ENCODE results near the gene PIP4P1. TPM values are rescaled to one million over a fixed set of nuclear protein-coding genes. Genes with fewer than 3 reads are reported as not detected.

PIP4P1 gene
- total and polyA plus RNA-seq, 2 experiments from 2014 or later = 20.9 to 26.4 TPM

- Histone ChIP-seq H3K9me2 (ENCODE audit: insufficient read depth) (no peaks in the 10 kb centered on the region), H3F3A (replicated peaks; ENCODE audit: low read depth) (peaks cover 9% of the 10 kb centered on the region; the same call in 1 of the 2 replicates), H3K4me1 (ENCODE audit: insufficient read depth) (peaks cover 28% of the 10 kb centered on the region), H3K4me2 (no peak overlapping the region), H2AFZ (peak overlapping the region; percentile 93), H3K4me3 (no peak overlapping the region), H3K27me3 (ENCODE audit: insufficient read depth) (no peaks in the 10 kb centered on the region), H4K20me1 (replicated peaks; ENCODE audit: insufficient read depth) (no peaks in the 10 kb centered on the region), H3K27ac (ENCODE audit: low read depth) (no peak overlapping the region), H3K79me2 (replicated peaks; ENCODE audit: insufficient read depth) (no peaks in the 10 kb centered on the region), H3K36me3 (ENCODE audit: insufficient read depth) (0 out of 2 replicates have a peak, but pooled peaks cover 2% of the 10 kb centered on the region)
- H3K4me1 Mint-ChIP-seq = peaks cover 53% of the 10 kb centered on the region
- H3K27me3 Mint-ChIP-seq (ENCODE audit: insufficient read depth, low read depth, poor library complexity) = peaks cover 4% of the 10 kb centered on the region
- TF ChIP-seq ETS1 (IDR thresholded peaks at IDR 0.05) = no peak
- no peak for TF ChIP-seq STAT1 (IDR thresholded peaks at IDR 0.05; ENCODE audit: unreplicated experiment)
- no peak for TF ChIP-seq NANOG (IDR thresholded peaks at IDR 0.05; ENCODE audit: borderline replicate concordance)
- no peak for TF ChIP-seq ZNF331 (CRISPR knock-in tag; IDR thresholded peaks at IDR 0.05; ENCODE audit: low read depth)
- TF ChIP-seq ZNF114 (CRISPR knock-in tag; IDR thresholded peaks at IDR 0.05) = no peak
- no peak for TF ChIP-seq POLR2AphosphoS5 (IDR thresholded peaks at IDR 0.05; ENCODE audit: low read depth)
- TF ChIP-seq CREB1 (CRISPR knock-in tag; IDR thresholded peaks at IDR 0.05; ENCODE audit: low read depth) = no peak
- no peaks in the 10 kb centered on the region for H3K9me3 Mint-ChIP-seq
- no peak overlapping the region for H3K4me3 Mint-ChIP-seq
- no peak overlapping the region; the same call in 1 of the 2 replicates for H3K27ac Mint-ChIP-seq
- DNase-seq (ENCODE audit: low spot score) = peak; percentile 10
- H3K36me3 Mint-ChIP-seq (ENCODE audit: low read depth) = no peaks in the 10 kb centered on the region
- no peak for ATAC-seq
Measured at GRCh38 chr14:20490563-20490962, 29.3 kb upstream of the PIP4P1 start.

GRCh38 chr14:20489093-20489994 is 28.1 kb upstream of the PIP4P1 start:
- peak overlapping the region; percentile 93 for H2AFZ ChIP-seq
- H4K20me1 ChIP-seq (replicated peaks; ENCODE audit: insufficient read depth) = no peaks in the 10 kb centered on the region
- ATAC-seq = no peak
- H3K4me2 ChIP-seq = no peak overlapping the region
- Mint-ChIP-seq H3K27me3 (ENCODE audit: insufficient read depth, low read depth, poor library complexity) (peaks cover 6% of the 10 kb centered on the region), H3K27ac (no peak overlapping the region), H3K36me3 (ENCODE audit: low read depth) (no peaks in the 10 kb centered on the region), H3K4me1 (peaks cover 49% of the 10 kb centered on the region), H3K4me3 (no peak overlapping the region), H3K9me3 (no peaks in the 10 kb centered on the region)
- 0 out of 2 replicates have a peak, but pooled peaks cover 2% of the 10 kb centered on the region for H3K36me3 ChIP-seq (ENCODE audit: insufficient read depth)
- H3K27me3 ChIP-seq (ENCODE audit: insufficient read depth) = no peaks in the 10 kb centered on the region
- no peak overlapping the region for H3K4me3 ChIP-seq
- no peaks in the 10 kb centered on the region for H3K79me2 ChIP-seq (replicated peaks; ENCODE audit: insufficient read depth)
- no peak overlapping the region for H3K27ac ChIP-seq (ENCODE audit: low read depth)
- H3K4me1 ChIP-seq (ENCODE audit: insufficient read depth) = peaks cover 28% of the 10 kb centered on the region
- H3F3A ChIP-seq (replicated peaks; ENCODE audit: low read depth) = peaks cover 9% of the 10 kb centered on the region; the same call in 1 of the 2 replicates
- no peak for DNase-seq (ENCODE audit: low spot score)
- H3K9me2 ChIP-seq (ENCODE audit: insufficient read depth) = 0 out of 2 replicates have a peak, but pooled peaks cover 7% of the 10 kb centered on the region
- no peak for TF ChIP-seq ETS1 (IDR thresholded peaks at IDR 0.05)
- no peak for TF ChIP-seq CTCF (conservative IDR thresholded peaks at IDR 0.05; ENCODE audit: low read depth in 2 of 2)
- TF ChIP-seq POLR2AphosphoS5 (IDR thresholded peaks at IDR 0.05; ENCODE audit: low read depth) = no peak
- TF ChIP-seq EZH2 (IDR thresholded peaks at IDR 0.05; ENCODE audit: low read depth, unreplicated experiment) = no peak
- TF ChIP-seq ZNF331 (CRISPR knock-in tag; IDR thresholded peaks at IDR 0.05; ENCODE audit: low read depth) = no peak
- TF ChIP-seq EZH2phosphoT487 (IDR thresholded peaks at IDR 0.05; ENCODE audit: unreplicated experiment) = no peak
- TF ChIP-seq JUNB (IDR thresholded peaks at IDR 0.05; ENCODE audit: unreplicated experiment) = no peak
- TF ChIP-seq STAT1 (IDR thresholded peaks at IDR 0.05; ENCODE audit: unreplicated experiment) = no peak
- TF ChIP-seq CREB1 (CRISPR knock-in tag; IDR thresholded peaks at IDR 0.05; ENCODE audit: low read depth) = no peak
- no peak for TF ChIP-seq NANOG (IDR thresholded peaks at IDR 0.05; ENCODE audit: borderline replicate concordance)
- no peak for TF ChIP-seq REST (IDR thresholded peaks at IDR 0.05; ENCODE audit: unreplicated experiment)
- TF ChIP-seq ZNF114 (CRISPR knock-in tag; IDR thresholded peaks at IDR 0.05) = no peak

Measured in GM23338 (cell line).